ENCODE results near the gene AHI1.

DNA sequence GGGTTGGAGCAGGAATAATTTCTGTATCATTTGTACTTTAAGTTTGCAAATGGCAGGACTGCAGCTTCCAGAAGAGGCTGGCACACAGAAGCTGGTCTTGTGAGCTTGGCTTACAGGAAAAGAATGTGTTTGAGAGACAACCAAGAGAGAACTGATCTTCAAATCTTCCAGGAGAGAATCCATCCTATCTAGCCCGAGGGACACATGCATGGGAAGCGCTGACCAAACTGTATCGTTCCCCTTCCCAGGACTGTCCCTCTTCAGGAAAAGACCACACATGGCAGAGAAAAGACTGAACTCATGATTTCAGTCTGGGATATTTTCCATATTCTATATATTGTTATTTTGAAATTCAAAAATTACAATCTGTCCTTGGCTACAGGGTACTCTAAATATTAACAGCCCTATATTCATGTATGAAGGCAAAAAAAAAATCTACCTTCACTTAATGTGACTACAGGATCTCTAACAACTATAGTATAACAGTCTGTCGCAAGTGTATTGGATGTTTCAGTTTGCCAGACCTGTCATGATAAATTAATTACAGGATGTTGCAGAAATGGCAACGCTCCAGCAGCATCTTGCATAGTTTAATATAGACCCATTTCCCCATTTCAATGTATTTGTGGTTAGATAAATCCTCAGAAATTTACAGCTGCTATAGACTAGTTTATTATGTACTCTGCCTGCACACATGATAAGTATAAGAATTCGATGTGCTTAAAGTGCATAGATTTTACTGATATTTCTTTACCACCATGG lies 217.0 kb downstream of the AHI1 start:
- TF ChIP-seq, protein P1, sequence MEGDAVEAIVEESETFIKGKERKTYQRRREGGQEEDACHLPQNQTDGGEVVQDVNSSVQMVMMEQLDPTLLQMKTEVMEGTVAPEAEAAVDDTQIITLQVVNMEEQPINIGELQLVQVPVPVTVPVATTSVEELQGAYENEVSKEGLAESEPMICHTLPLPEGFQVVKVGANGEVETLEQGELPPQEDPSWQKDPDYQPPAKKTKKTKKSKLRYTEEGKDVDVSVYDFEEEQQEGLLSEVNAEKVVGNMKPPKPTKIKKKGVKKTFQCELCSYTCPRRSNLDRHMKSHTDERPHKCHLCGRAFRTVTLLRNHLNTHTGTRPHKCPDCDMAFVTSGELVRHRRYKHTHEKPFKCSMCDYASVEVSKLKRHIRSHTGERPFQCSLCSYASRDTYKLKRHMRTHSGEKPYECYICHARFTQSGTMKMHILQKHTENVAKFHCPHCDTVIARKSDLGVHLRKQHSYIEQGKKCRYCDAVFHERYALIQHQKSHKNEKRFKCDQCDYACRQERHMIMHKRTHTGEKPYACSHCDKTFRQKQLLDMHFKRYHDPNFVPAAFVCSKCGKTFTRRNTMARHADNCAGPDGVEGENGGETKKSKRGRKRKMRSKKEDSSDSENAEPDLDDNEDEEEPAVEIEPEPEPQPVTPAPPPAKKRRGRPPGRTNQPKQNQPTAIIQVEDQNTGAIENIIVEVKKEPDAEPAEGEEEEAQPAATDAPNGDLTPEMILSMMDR (conservative IDR thresholded peaks at IDR 0.05; ENCODE audit: low read depth, low read length): no peak
- no peak for TF ChIP-seq EZH2 (IDR thresholded peaks at IDR 0.05; ENCODE audit: low read length, unreplicated experiment)

All from PC-3 (cell line).